Common myeloid progenitor, CD34-positive (primary cell): ENCODE measurements around the gene ATL1.
"Not testable (repeated sequence)": the region's sequence is repeated elsewhere in the genome, so short reads cannot be mapped to it uniquely, and the experiment has no call there.

Experiments used
- CTCF ChIA-PET: fragments of 350-600 bp; sonication (Branson Sonifier 250); formaldehyde crosslinking; loops from one replicate; lab custom pipeline; 2021; ENCODE audit warnings: antibody characterized with exemption; lab: Charles Lee
- POLR2A ChIA-PET: fragments of 350-600 bp; sonication (Branson Sonifier 250); formaldehyde crosslinking; loops from one replicate; lab custom pipeline; 2021; ENCODE audit warnings: antibody characterized with exemption; lab: Charles Lee
- DNase-seq, 3 donors: peaks; one replicate each; pipeline versions ENCODE4 v3.0.0 to v3.0.0-alpha.2; 2013
- H3K27ac ChIP-seq, 2 experiments: 1 replicate in 1 of 2; 2 replicates in 1 of 2; pipeline ENCODE4 v1.7.0; 2013; ENCODE audit warnings: inconsistent platforms in 2 of 2, low read length in 2 of 2, mild to moderate bottlenecking in 2 of 2, low read depth in 1 of 2, moderate library complexity in 1 of 2; ENCODE audit not compliant: severe bottlenecking in 2 of 2, insufficient read depth in 1 of 2, poor library complexity in 1 of 2
- H3K27me3 ChIP-seq, 5 experiments: replicated peaks in 2 of 5; 1 replicate in 3 of 5; 2 replicates in 2 of 5; pipeline versions ENCODE4 v1.6.1 to v1.7.0; 2013; ENCODE audit warnings: low read length in 4 of 5, mild to moderate bottlenecking in 2 of 5, moderate library complexity in 2 of 5, inconsistent platforms in 1 of 5; ENCODE audit not compliant: insufficient read depth in 5 of 5, control insufficient read depth in 4 of 5
- H3K36me3 ChIP-seq, 4 experiments: 1 replicate in 2 of 4; 2 replicates in 2 of 4; pipeline versions ENCODE4 v1.6.1 to v1.7.0; 2013; ENCODE audit warnings: low read length in 3 of 4, control low read depth in 1 of 4, mild to moderate bottlenecking in 1 of 4; ENCODE audit not compliant: control insufficient read depth in 4 of 4, insufficient read depth in 4 of 4
- H3K4me1 ChIP-seq, 4 experiments: 1 replicate in 3 of 4; 2 replicates in 1 of 4; pipeline versions ENCODE4 v1.6.1 to v1.7.1; 2013; ENCODE audit warnings: low read length in 3 of 4, mild to moderate bottlenecking in 3 of 4, control low read depth in 1 of 4, inconsistent platforms in 1 of 4, moderate library complexity in 1 of 4; ENCODE audit not compliant: control insufficient read depth in 4 of 4, insufficient read depth in 4 of 4; ENCODE audit errors: control extremely low read depth in 1 of 4
- H3K4me3 ChIP-seq, 7 experiments: 1 replicate in 4 of 7; 2 replicates in 3 of 7; pipeline versions ENCODE4 v1.5.1 to v1.7.0; 2013; ENCODE audit warnings: mild to moderate bottlenecking in 7 of 7, low read length in 6 of 7, moderate library complexity in 6 of 7, inconsistent platforms in 2 of 7, low read depth in 2 of 7, control low read depth in 1 of 7; ENCODE audit not compliant: insufficient read depth in 4 of 7, control insufficient read depth in 1 of 7; ENCODE audit errors: extremely low read depth in 1 of 7
- H3K9me3 ChIP-seq, 5 experiments: 1 replicate in 4 of 5; 2 replicates in 1 of 5; pipeline versions ENCODE4 v1.6.1 to v1.7.1; 2013; ENCODE audit warnings: low read length in 4 of 5, mild to moderate bottlenecking in 2 of 5, inconsistent platforms in 1 of 5, low read depth in 1 of 5, moderate library complexity in 1 of 5; ENCODE audit not compliant: control insufficient read depth in 4 of 5, insufficient read depth in 2 of 5; ENCODE audit errors: control extremely low read depth in 1 of 5
- WGBS: methylation state at CpG from one replicate; pipeline ENCODE4 v1.1.5; 2013; ENCODE audit not compliant: insufficient coverage; 5-methylcytosine and 5-hydroxymethylcytosine counted together

Gene ATL1

DNA sequence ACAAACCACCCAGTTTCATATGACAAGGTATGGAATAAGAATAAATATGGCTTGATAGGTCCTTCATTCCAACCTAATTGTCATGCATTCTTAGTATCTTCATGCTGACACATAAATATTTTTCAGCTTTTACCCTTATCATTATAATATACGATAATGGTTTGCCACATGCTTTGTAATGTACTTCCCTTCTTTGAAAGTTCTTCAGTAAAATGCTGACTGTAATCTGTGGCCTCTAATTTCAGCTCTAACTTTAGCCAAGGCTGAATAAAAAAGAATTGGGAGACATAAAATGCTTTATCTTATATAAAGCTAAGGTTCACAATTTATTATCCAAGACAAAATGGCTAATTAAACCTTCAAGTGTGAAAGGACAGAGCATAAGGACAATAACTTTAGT, 24.9 kb upstream of the ATL1 start:
- no peaks in the 10 kb centered on the region for H3K27me3 ChIP-seq
- H3K36me3 ChIP-seq, result peaks cover 0 to 3% (median 0%) of the 10 kb centered on the region in 4 experiments
- H3K4me1 ChIP-seq, result peaks cover 22 to 41% (median 29%) of the 10 kb centered on the region in 4 experiments
- ChIA-PET CTCF (interaction anchor here (0.6 to 1.1 kb wide), 3 partner anchors 10 to 214 kb away, joined by 3 to 4 read pairs (median 3); no protein-coding TSS in a partner anchor), POLR2A (no interaction called here)
- WGBS, result no CpG with 5 or more reads among the region's 1 CpG
- H3K4me3 ChIP-seq, result no peak overlapping the region
- no peaks in the 10 kb centered on the region for H3K9me3 ChIP-seq
- peak in 2 of 3 donors; percentile 40 to 58 for DNase-seq
- H3K27ac ChIP-seq, result no peak overlapping the region

DNA sequence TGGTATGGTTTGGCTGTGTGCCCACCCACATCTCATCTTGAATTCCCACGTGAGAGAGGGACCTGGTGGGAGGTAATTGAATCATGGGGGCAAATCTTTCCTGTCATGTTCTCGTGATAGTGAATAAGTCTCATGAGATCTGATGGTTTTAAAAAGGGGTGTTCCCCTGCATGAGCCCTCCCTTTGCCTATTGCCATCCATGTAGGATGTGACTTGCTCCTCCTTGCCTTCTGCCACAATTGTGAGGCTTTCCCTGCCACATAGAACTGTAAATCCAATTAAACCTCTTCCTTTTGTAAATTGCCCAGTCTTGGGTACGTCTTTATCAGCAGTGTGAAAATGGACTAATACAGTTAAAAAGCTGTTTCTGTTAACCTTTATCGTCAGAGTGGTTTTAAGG, 21.9 kb upstream of the ATL1 start:
- H3K27me3 ChIP-seq, H3K27ac ChIP-seq, DNase-seq, H3K4me3 ChIP-seq, POLR2A ChIA-PET, H3K9me3 ChIP-seq, H3K36me3 ChIP-seq: not testable (repeated sequence)
- CTCF ChIA-PET, result interaction anchor here (1.2 to 1.6 kb wide), 3 partner anchors 176 to 672 kb away, joined by 3 to 5 read pairs (median 4); no protein-coding TSS in a partner anchor
- 50% methylated on average over 2 of the region's 4 CpGs for WGBS
- H3K4me1 ChIP-seq, result peaks cover 8 to 20% (median 11%) of the 10 kb centered on the region in 4 experiments

- DNase-seq, result no peak
- H3K9me3 ChIP-seq, result no peaks in the 10 kb centered on the region
- H3K27ac ChIP-seq, result no peak overlapping the region
- H3K36me3 ChIP-seq, result peaks cover 0 to 3% (median 0%) of the 10 kb centered on the region in 4 experiments
- POLR2A ChIA-PET, result no interaction called here
- CTCF ChIA-PET, result interaction anchor here (0.8 to 2.7 kb wide), 7 partner anchors 21 to 674 kb away, joined by 3 to 10 read pairs (median 3); partner anchors contain the start of gene ATL1
- peaks cover 2 to 10% (median 4%) of the 10 kb centered on the region in 4 experiments for H3K4me1 ChIP-seq
- no peak overlapping the region for H3K4me3 ChIP-seq
- no peaks in the 10 kb centered on the region for H3K27me3 ChIP-seq
Observed at GRCh38 chr14:50539051-50539450, 20.9 kb upstream of the ATL1 start.

DNA sequence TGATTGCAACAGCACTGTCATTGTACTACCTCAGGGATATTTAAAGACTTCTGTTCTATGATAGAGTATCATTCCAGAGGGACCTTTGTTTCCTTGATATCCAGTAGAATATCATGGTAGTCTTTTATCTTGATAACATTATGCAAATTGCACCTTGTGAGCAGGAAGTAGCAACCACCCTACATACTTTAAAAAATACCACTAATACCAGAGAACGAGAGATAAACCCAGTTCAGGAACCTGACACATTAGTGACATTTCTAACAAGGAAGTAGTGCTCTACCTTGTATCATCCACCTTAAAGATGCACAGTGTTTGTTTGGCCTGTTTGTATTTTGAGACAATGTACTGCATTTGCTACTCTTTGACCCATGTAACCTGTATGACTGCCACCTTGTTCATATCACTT, 18.8 kb upstream of the ATL1 start:
- 78% methylated on average over 1 of the region's 1 CpG for WGBS
- DNase-seq, result no peak
- H3K27ac ChIP-seq, result no peak overlapping the region
- POLR2A ChIA-PET, result no interaction called here
- H3K9me3 ChIP-seq, result no peaks in the 10 kb centered on the region
- H3K4me3 ChIP-seq, result no peak overlapping the region
- CTCF ChIA-PET, result interaction anchor here (0.5 to 2.7 kb wide), 6 partner anchors 8 to 233 kb away, joined by 3 to 10 read pairs (median 4); partner anchors contain the start of gene ATL1
- H3K4me1 ChIP-seq, result no peaks in the 10 kb centered on the region
- no peaks in the 10 kb centered on the region for H3K27me3 ChIP-seq
- peaks cover 0 to 3% (median 0%) of the 10 kb centered on the region in 4 experiments for H3K36me3 ChIP-seq

- no peak overlapping the region for H3K4me3 ChIP-seq
- WGBS, result 0% methylated on average over 1 of the region's 2 CpGs
- H3K27ac ChIP-seq, result no peak overlapping the region
- DNase-seq, result peak; percentile 62 to 80 (median 77)
- CTCF ChIA-PET, result interaction anchor here (0.6 to 4.0 kb wide), 11 partner anchors 11 to 351 kb away, joined by 3 to 15 read pairs (median 4); partner anchors contain the start of gene ATL1
- no peaks in the 10 kb centered on the region for H3K27me3 ChIP-seq
- H3K36me3 ChIP-seq, result no peaks in the 10 kb centered on the region
- no peaks in the 10 kb centered on the region for H3K4me1 ChIP-seq
- POLR2A ChIA-PET, result interaction anchor here (1.1 kb wide), 1 partner anchor 17 kb away, joined by 3 read pairs; the partner anchor contains the start of gene ATL1
- H3K9me3 ChIP-seq, result no peaks in the 10 kb centered on the region
Observed at GRCh38 chr14:50542941-50543418, 17.0 kb upstream of the ATL1 start.

DNA sequence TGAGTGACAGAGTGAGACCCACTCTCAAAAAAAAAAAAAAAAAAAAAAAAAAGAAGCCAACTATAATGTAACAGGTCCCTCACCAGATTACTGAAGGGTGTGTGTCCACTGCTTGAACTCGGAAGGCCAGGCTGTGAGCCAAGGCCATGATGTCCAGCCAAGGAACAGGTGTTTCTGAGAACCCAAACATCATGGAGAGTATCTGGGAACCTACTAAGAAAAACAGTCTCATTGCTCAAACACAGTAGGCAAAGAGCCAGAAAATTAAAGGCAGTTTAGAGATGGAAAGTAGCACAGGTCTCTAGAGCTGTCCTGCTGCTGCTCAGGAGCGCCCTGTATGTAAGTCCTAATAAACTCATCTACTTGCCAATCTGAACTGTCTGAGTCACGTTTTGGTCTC, 15.0 kb upstream of the ATL1 start:
- ChIA-PET POLR2A (no interaction called here), CTCF (interaction anchor here (0.9 to 4.0 kb wide), 3 partner anchors 10 to 169 kb away, joined by 3 to 15 read pairs (median 3); partner anchors contain the start of gene ATL1)
- Histone ChIP-seq H3K27ac (no peak overlapping the region), H3K9me3 (no peaks in the 10 kb centered on the region), H3K4me1 (no peaks in the 10 kb centered on the region), H3K27me3 (no peaks in the 10 kb centered on the region), H3K36me3 (no peaks in the 10 kb centered on the region), H3K4me3 (no peak overlapping the region)
- no peak for DNase-seq
- 96% methylated on average over 3 of the region's 3 CpGs for WGBS

GRCh38 chr14:50545618-50546017, 14.3 kb upstream of the ATL1 start:
- no peaks in the 10 kb centered on the region for H3K4me1 ChIP-seq
- CTCF ChIA-PET, result interaction anchor here (0.9 to 4.0 kb wide), 3 partner anchors 11 to 169 kb away, joined by 3 to 15 read pairs (median 3); partner anchors contain the start of gene ATL1
- H3K9me3 ChIP-seq, result no peaks in the 10 kb centered on the region
- DNase-seq, result no peak
- no peaks in the 10 kb centered on the region for H3K36me3 ChIP-seq
- no peak overlapping the region for H3K4me3 ChIP-seq
- whole genome bisulfite sequencing, result 96% methylated on average over 3 of the region's 3 CpGs
- H3K27me3 ChIP-seq, result no peaks in the 10 kb centered on the region
- POLR2A ChIA-PET, result no interaction called here
- H3K27ac ChIP-seq, result no peak overlapping the region
